HL-60 (cell line): ENCODE measurements around the gene CRYZ.

ENCODE experiments used
- DNase-seq, 2 experiments: peaks; one replicate each; pipeline ENCODE4 v3.0.0-alpha.2; 2010 to 2020; ENCODE audit warnings: low read depth in 1 of 2, low spot score in 1 of 2
- H3K27ac ChIP-seq: fragments of 250-450 bp; sonication (Bioruptor Pico); replicated peaks from 2 replicates; pipeline ENCODE4 v1.5.1; 2020; ENCODE audit warnings: mild to moderate bottlenecking, moderate library complexity
- H3K27me3 ChIP-seq: fragments of 250-450 bp; sonication (Bioruptor Pico); 2 replicates; pipeline ENCODE4 v1.5.1; 2021; ENCODE audit warnings: mild to moderate bottlenecking, moderate library complexity; ENCODE audit not compliant: insufficient read depth, poor library complexity, severe bottlenecking
- H3K4me3 ChIP-seq: replicated peaks from 2 replicates; pipeline ENCODE4 v1.5.1; 2011; ENCODE audit warnings: mild to moderate bottlenecking, control low read depth, low read length; ENCODE audit not compliant: insufficient read depth
- CTCF ChIP-seq: IDR thresholded peaks from one replicate; pipeline ENCODE4 v1.5.1; 2011; ENCODE audit warnings: low read length, control low read depth, inconsistent platforms; ENCODE audit not compliant: insufficient read depth
- GABPA ChIP-seq: IDR thresholded peaks from 2 replicates; pipeline ENCODE4 v1.6.1; 2012; ENCODE audit warnings: low read depth
- POLR2AphosphoS5 ChIP-seq: IDR thresholded peaks from 2 replicates; pipeline ENCODE4 v1.6.1; 2012; ENCODE audit warnings: low read depth
- REST ChIP-seq: IDR thresholded peaks from 2 replicates; pipeline ENCODE4 v1.6.1; 2012; ENCODE audit warnings: low read depth; ENCODE audit not compliant: insufficient replicate concordance
- SPI1 ChIP-seq: IDR thresholded peaks from 2 replicates; pipeline ENCODE4 v1.6.1; 2012; ENCODE audit warnings: low read depth, mild to moderate bottlenecking, borderline replicate concordance

The CRYZ gene

GRCh38 chr1:74715806-74716205 is 17.0 kb downstream of the CRYZ start:
- no peak for TF ChIP-seq CTCF
- no peak for TF ChIP-seq GABPA
- TF ChIP-seq POLR2AphosphoS5 = no peak
- TF ChIP-seq REST = no peak
- no peak for TF ChIP-seq SPI1
- DNase-seq = no peak
- no peak overlapping the region for H3K27ac ChIP-seq
- no peaks in the 10 kb centered on the region for H3K27me3 ChIP-seq
- no peak overlapping the region for H3K4me3 ChIP-seq

GRCh38 chr1:74715236-74715502 is 17.7 kb downstream of the CRYZ start:
- H3K27ac ChIP-seq = no peak overlapping the region
- no peaks in the 10 kb centered on the region for H3K27me3 ChIP-seq
- H3K4me3 ChIP-seq = no peak overlapping the region
- no peak for DNase-seq
- TF ChIP-seq POLR2AphosphoS5 = no peak
- TF ChIP-seq GABPA = no peak
- no peak for TF ChIP-seq CTCF
- TF ChIP-seq REST = no peak

GRCh38 chr1:74714429-74715235 is 18.2 kb downstream of the CRYZ start:
- Histone ChIP-seq H3K27ac (no peak overlapping the region), H3K4me3 (no peak overlapping the region), H3K27me3 (no peaks in the 10 kb centered on the region)
- TF ChIP-seq SPI1 (no peak), CTCF (no peak), POLR2AphosphoS5 (no peak), REST (no peak), GABPA (no peak)
- DNase-seq = no peak
